Uterus (tissue), 4 donors: ENCODE measurements around the gene NINL. TPM values are rescaled to one million over a fixed set of nuclear protein-coding genes. Genes with fewer than 3 reads are reported as not detected.

Experiments used
- DNase-seq, 2 donors: peaks; one replicate each; pipeline ENCODE4 v3.0.0-alpha.2; 2019 to 2020
- H3K27ac ChIP-seq, 2 donors: fragments of 200-600 bp; sonication (generic); 1 replicate in 1 of 2; 2 replicates in 1 of 2; pipeline ENCODE4 v1.5.1; 2016 to 2018
- H3K27me3 ChIP-seq, 2 donors: fragments of 200-600 bp; sonication (generic); one replicate each; pipeline ENCODE4 v1.5.1; 2018 to 2019; ENCODE audit warnings: control low read depth in 1 of 2
- H3K36me3 ChIP-seq, 2 donors: fragments of 200-600 bp; sonication (generic); one replicate each; pipeline ENCODE4 v1.5.1; 2019; ENCODE audit warnings: control low read depth in 1 of 2
- H3K4me1 ChIP-seq, 2 donors: fragments of 200-600 bp; sonication (generic); one replicate each; pipeline ENCODE4 v1.5.1; 2018 to 2019; ENCODE audit warnings: control low read depth in 1 of 2
- H3K4me3 ChIP-seq, 2 donors: fragments of 200-600 bp; sonication (generic); 1 replicate in 1 of 2; 2 replicates in 1 of 2; pipeline ENCODE4 v1.5.1; 2018 to 2019; ENCODE audit warnings: mild to moderate bottlenecking in 1 of 2
- H3K9me3 ChIP-seq, 2 donors: fragments of 200-600 bp; sonication (generic); one replicate each; pipeline ENCODE4 v1.5.1; 2019; ENCODE audit warnings: control low read depth in 1 of 2
- POLR2A ChIP-seq, 2 donors: fragments of 450-650 bp; IDR thresholded peaks; one replicate each; pipeline ENCODE4 v1.6.1; 2016; ENCODE audit warnings: antibody characterized with exemption in 2 of 2, mild to moderate bottlenecking in 1 of 2, moderate library complexity in 1 of 2
- intact Hi-C: fragments of 100-400 bp; cut with DNase I; formaldehyde crosslinking; loops from one replicate; pipeline ENCODE4 v1.15.1; 2023; ENCODE audit warnings: low total_unique reads
- total RNA-seq, 4 donors: library from RNA; depleted of rRNA in 3 of 4; stranded (reverse); fragments of >200 nt in 3 of 4; gene quantifications; one replicate each; pipeline versions ENCODE4 v1.1.0 to v1.2.4, GENCODE V29; 2014 to 2023
- TF ChIP-seq, protein P1 (sequence below), 4 experiments: fragments of 200-600 bp in 2 of 4; fragments of 450-650 bp in 2 of 4; sonication (generic) in 2 of 4; IDR thresholded peaks; one replicate each; pipeline ENCODE4 v1.5.1; 2016 to 2019; ENCODE audit warnings: antibody characterized with exemption in 4 of 4, mild to moderate bottlenecking in 2 of 4, moderate library complexity in 1 of 4
- donor health status: DM: yes; HTN: yes; CAD: no.

Gene NINL
- total RNA-seq, 4 donors from 2014 or later = 5.0 to 22.3 (median 14.7) TPM

GRCh38 chr20:25576783-25577530 is 8.4 kb downstream of the NINL start:
- H3K9me3 ChIP-seq = no peaks in the 10 kb centered on the region
- no peak overlapping the region for H3K27ac ChIP-seq
- H3K27me3 ChIP-seq = no peaks in the 10 kb centered on the region
- H3K4me3 ChIP-seq = no peak overlapping the region
- intact Hi-C loops = no loop called here
- H3K4me1 ChIP-seq = no peaks in the 10 kb centered on the region
- TF ChIP-seq, protein P1, sequence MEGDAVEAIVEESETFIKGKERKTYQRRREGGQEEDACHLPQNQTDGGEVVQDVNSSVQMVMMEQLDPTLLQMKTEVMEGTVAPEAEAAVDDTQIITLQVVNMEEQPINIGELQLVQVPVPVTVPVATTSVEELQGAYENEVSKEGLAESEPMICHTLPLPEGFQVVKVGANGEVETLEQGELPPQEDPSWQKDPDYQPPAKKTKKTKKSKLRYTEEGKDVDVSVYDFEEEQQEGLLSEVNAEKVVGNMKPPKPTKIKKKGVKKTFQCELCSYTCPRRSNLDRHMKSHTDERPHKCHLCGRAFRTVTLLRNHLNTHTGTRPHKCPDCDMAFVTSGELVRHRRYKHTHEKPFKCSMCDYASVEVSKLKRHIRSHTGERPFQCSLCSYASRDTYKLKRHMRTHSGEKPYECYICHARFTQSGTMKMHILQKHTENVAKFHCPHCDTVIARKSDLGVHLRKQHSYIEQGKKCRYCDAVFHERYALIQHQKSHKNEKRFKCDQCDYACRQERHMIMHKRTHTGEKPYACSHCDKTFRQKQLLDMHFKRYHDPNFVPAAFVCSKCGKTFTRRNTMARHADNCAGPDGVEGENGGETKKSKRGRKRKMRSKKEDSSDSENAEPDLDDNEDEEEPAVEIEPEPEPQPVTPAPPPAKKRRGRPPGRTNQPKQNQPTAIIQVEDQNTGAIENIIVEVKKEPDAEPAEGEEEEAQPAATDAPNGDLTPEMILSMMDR (IDR thresholded peaks at IDR 0.05) = no peak
- TF ChIP-seq POLR2A (IDR thresholded peaks at IDR 0.05) = no peak
- no peaks in the 10 kb centered on the region for H3K36me3 ChIP-seq
- no peak for DNase-seq

DNA sequence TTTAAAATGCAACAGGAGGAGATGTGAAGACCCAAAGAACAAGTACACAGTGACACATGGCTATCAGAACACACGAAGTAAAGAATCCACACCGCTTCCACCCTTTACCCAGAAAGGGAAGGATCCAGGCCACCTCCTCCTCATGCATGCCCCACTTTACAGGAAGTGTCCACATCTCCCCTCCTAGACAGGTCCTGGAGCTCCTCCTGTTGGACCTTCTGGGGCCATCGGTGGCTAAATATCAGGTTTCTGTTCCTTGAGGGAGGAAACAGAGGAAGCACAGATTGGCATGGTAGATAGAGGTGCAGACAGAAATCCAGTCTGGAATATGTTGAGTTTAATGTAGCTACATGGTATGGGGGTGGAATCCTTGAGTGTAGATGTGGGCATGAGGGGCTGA is 10.9 kb downstream of the NINL start:
- TF ChIP-seq, protein P1 (IDR thresholded peaks at IDR 0.05) = no peak
- no peak for TF ChIP-seq POLR2A (IDR thresholded peaks at IDR 0.05)
- Histone ChIP-seq H3K4me3 (no peak overlapping the region), H3K36me3 (no peaks in the 10 kb centered on the region), H3K27me3 (no peaks in the 10 kb centered on the region), H3K9me3 (no peaks in the 10 kb centered on the region), H3K4me1 (no peaks in the 10 kb centered on the region), H3K27ac (no peak overlapping the region)
- intact Hi-C loops = no loop called here
- no peak for DNase-seq

DNA sequence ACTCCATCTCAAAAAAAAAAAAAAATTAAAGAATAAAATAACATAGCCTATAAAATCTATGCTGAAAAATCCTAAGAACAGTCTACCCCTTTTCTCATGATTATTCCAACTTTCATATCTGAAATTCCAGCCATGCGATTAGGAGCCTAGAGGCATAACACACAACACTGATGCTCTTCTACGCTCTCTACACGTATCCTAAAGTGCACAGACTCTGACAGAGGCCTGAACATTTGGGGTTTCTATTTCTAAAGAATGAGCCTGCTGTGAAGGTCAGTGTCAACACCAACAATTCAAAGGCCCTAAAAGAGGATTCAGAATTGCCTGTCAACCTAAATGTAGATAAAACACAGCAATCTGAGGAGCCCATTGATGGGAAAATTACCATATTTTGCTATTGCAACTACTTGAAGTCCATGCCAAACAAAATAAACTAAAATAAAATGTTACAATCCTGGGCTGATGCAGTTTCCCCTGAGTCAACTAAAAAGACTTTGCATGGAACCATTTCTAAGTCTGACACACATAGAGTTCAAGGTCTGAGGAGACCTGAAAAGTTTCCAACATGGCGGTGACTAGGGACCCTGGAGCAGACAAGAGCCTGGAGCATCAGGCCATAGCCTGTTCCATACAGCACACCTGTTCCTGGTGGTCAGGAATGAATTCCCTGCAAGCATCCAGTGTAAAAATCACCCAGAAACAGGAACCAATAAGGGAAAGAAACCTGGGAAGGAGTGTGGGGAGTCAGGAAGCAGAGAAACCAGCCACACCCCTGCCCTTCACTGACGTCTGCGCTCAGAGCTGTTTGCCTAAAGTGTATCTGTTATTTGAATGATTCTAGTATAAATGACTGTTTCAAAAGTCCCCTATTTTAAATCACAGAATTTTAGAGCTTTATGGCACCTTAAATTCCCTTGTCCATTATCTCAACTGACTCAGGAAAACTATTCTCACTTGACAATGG is 11.8 kb downstream of the NINL start:
- no peak overlapping the region for H3K27ac ChIP-seq
- no peak for DNase-seq
- intact Hi-C loops = no loop called here
- no peaks in the 10 kb centered on the region for H3K9me3 ChIP-seq
- H3K27me3 ChIP-seq = no peaks in the 10 kb centered on the region
- no peak for TF ChIP-seq POLR2A (IDR thresholded peaks at IDR 0.05)
- TF ChIP-seq, protein P1 (IDR thresholded peaks at IDR 0.05) = no peak
- no peak overlapping the region for H3K4me3 ChIP-seq
- no peaks in the 10 kb centered on the region for H3K36me3 ChIP-seq
- H3K4me1 ChIP-seq = no peaks in the 10 kb centered on the region

DNA sequence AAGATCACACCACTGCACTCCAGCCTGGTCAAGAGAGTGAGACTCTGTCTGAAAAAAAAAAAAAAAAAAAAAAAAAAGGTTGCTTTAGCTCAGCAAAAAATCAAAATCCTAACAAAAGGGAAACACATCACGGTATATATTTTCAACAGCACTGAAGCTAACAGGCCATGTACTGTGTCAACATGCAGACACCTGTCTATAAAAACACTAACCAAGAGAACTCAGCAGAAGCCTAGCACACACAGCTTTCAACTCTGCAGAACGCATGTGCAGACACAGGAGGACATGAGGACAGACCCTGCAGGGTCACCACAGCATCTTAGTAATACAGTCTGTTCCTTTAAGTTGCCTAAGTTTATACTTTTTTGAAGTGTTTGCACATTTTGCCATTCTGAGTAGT is 13.5 kb downstream of the NINL start:
- no peak for DNase-seq
- intact Hi-C loops = no loop called here
- no peak overlapping the region for H3K27ac ChIP-seq
- no peak for TF ChIP-seq POLR2A (IDR thresholded peaks at IDR 0.05)
- TF ChIP-seq, protein P1 (IDR thresholded peaks at IDR 0.05) = no peak
- H3K4me3 ChIP-seq = no peak overlapping the region
- H3K36me3 ChIP-seq = no peaks in the 10 kb centered on the region
- no peaks in the 10 kb centered on the region for H3K9me3 ChIP-seq
- no peaks in the 10 kb centered on the region for H3K4me1 ChIP-seq
- H3K27me3 ChIP-seq = no peaks in the 10 kb centered on the region

GRCh38 chr20:25571240-25571639 is 14.1 kb downstream of the NINL start:
- DNase-seq = no peak
- Histone ChIP-seq H3K27ac (no peak overlapping the region), H3K9me3 (no peaks in the 10 kb centered on the region), H3K36me3 (no peaks in the 10 kb centered on the region), H3K4me1 (no peaks in the 10 kb centered on the region), H3K4me3 (no peak overlapping the region), H3K27me3 (no peaks in the 10 kb centered on the region)
- no peak for TF ChIP-seq POLR2A (IDR thresholded peaks at IDR 0.05)
- TF ChIP-seq, protein P1 (IDR thresholded peaks at IDR 0.05) = no peak
- intact Hi-C loops = no loop called here
